IPS-18a (cell line): ENCODE measurements around the gene MAGEA9B.
"Not testable (repeated sequence)": the region's sequence is repeated elsewhere in the genome, so short reads cannot be mapped to it uniquely, and the experiment has no call there.

ENCODE experiments used
- H3K27ac ChIP-seq: one replicate; pipeline ENCODE4 v1.5.1; 2013; ENCODE audit warnings: low read length
- H3K27me3 ChIP-seq: one replicate; pipeline ENCODE4 v1.6.1; 2013; ENCODE audit warnings: mild to moderate bottlenecking, low read length; ENCODE audit not compliant: control insufficient read depth, insufficient read depth
- H3K36me3 ChIP-seq: one replicate; pipeline ENCODE4 v1.6.1; 2013; ENCODE audit warnings: low read depth, low read length; ENCODE audit not compliant: control insufficient read depth
- H3K4me1 ChIP-seq: one replicate; pipeline ENCODE4 v1.6.1; 2013; ENCODE audit warnings: low read depth, low read length; ENCODE audit not compliant: control insufficient read depth
- H3K4me3 ChIP-seq: one replicate; pipeline ENCODE4 v1.5.1; 2013; ENCODE audit warnings: low read length
- H3K9ac ChIP-seq: one replicate; pipeline ENCODE4 v1.6.1; 2013; ENCODE audit warnings: mild to moderate bottlenecking, low read length, moderate library complexity
- H3K9me3 ChIP-seq: one replicate; pipeline ENCODE4 v1.6.1; 2013; ENCODE audit warnings: low read depth, low read length; ENCODE audit not compliant: control insufficient read depth

The MAGEA9B gene

GRCh38 chrX:149610511-149610910 lies 23.3 kb upstream of the MAGEA9B start:
- H3K9me3 ChIP-seq, result peaks cover 11% of the 10 kb centered on the region
- H3K9ac ChIP-seq, result no peak overlapping the region
- H3K36me3 ChIP-seq, result no peaks in the 10 kb centered on the region
- no peak overlapping the region for H3K27ac ChIP-seq
- no peak overlapping the region for H3K4me3 ChIP-seq
- H3K4me1 ChIP-seq, result no peaks in the 10 kb centered on the region
- no peaks in the 10 kb centered on the region for H3K27me3 ChIP-seq

- Histone ChIP-seq H3K36me3 (no peaks in the 10 kb centered on the region), H3K4me1 (no peaks in the 10 kb centered on the region)
Observed at GRCh38 chrX:149607699-149608098, 20.4 kb upstream of the MAGEA9B start.

GRCh38 chrX:149605248-149605885 lies 18.1 kb upstream of the MAGEA9B start:
- H3K27me3 ChIP-seq, H3K36me3 ChIP-seq: not testable (repeated sequence)

More at GRCh38 chrX:149607699-149608098, 20.4 kb upstream of the MAGEA9B start:
- no peak overlapping the region for H3K27ac ChIP-seq
- H3K9me3 ChIP-seq, result peaks cover 4% of the 10 kb centered on the region
- no peak overlapping the region for H3K9ac ChIP-seq
- no peaks in the 10 kb centered on the region for H3K27me3 ChIP-seq
- H3K4me3 ChIP-seq, result no peak overlapping the region

GRCh38 chrX:149598603-149599002 lies 11.3 kb upstream of the MAGEA9B start:
- not testable (repeated sequence) for H3K36me3 ChIP-seq, H3K27me3 ChIP-seq, H3K9me3 ChIP-seq, H3K4me1 ChIP-seq, H3K27ac ChIP-seq, H3K4me3 ChIP-seq, H3K9ac ChIP-seq

More at GRCh38 chrX:149605248-149605885, 18.1 kb upstream of the MAGEA9B start:
- not testable (repeated sequence) for H3K9me3 ChIP-seq, H3K4me3 ChIP-seq, H3K27ac ChIP-seq, H3K4me1 ChIP-seq, H3K9ac ChIP-seq

- H3K4me3 ChIP-seq, H3K9ac ChIP-seq, H3K36me3 ChIP-seq, H3K4me1 ChIP-seq, H3K9me3 ChIP-seq, H3K27ac ChIP-seq, H3K27me3 ChIP-seq: not testable (repeated sequence)
Observed at GRCh38 chrX:149595943-149596342, 8.7 kb upstream of the MAGEA9B start.

GRCh38 chrX:149595214-149595613 lies 8.0 kb upstream of the MAGEA9B start, which contains the start of gene HSFX2:
HSFX2 (minus strand) TSS chrX:149595314; CDS start chrX:149594700, 614 bp downstream.
- H3K36me3 ChIP-seq, H3K4me3 ChIP-seq, H3K9ac ChIP-seq, H3K27ac ChIP-seq, H3K9me3 ChIP-seq, H3K27me3 ChIP-seq, H3K4me1 ChIP-seq: not testable (repeated sequence)

- not testable (repeated sequence) for H3K9ac ChIP-seq, H3K36me3 ChIP-seq, H3K9me3 ChIP-seq, H3K27ac ChIP-seq, H3K27me3 ChIP-seq, H3K4me1 ChIP-seq, H3K4me3 ChIP-seq
Observed at GRCh38 chrX:149590993-149591392, 3.7 kb upstream of the MAGEA9B start.

- H3K4me1 ChIP-seq, H3K36me3 ChIP-seq, H3K4me3 ChIP-seq, H3K27me3 ChIP-seq, H3K9me3 ChIP-seq, H3K27ac ChIP-seq, H3K9ac ChIP-seq: not testable (repeated sequence)
Observed at GRCh38 chrX:149585631-149586030, 1.6 kb downstream of the MAGEA9B start.

GRCh38 chrX:149573456-149573855 lies 13.8 kb downstream of the MAGEA9B start:
- not testable (repeated sequence) for H3K27me3 ChIP-seq, H3K4me1 ChIP-seq, H3K4me3 ChIP-seq, H3K27ac ChIP-seq, H3K9ac ChIP-seq, H3K36me3 ChIP-seq
- H3K9me3 ChIP-seq, result peaks cover 17% of the 10 kb centered on the region

- Histone ChIP-seq H3K9me3 (peaks cover 17% of the 10 kb centered on the region), H3K36me3 (no peaks in the 10 kb centered on the region), H3K4me1 (no peaks in the 10 kb centered on the region), H3K4me3 (no peak overlapping the region), H3K27ac (no peak overlapping the region), H3K27me3 (no peaks in the 10 kb centered on the region), H3K9ac (no peak overlapping the region)
Observed at GRCh38 chrX:149572743-149573142, 14.5 kb downstream of the MAGEA9B start.

- Histone ChIP-seq H3K36me3 (no peaks in the 10 kb centered on the region), H3K9ac (no peak overlapping the region), H3K27ac (no peak overlapping the region), H3K4me1 (no peaks in the 10 kb centered on the region), H3K4me3 (no peak overlapping the region), H3K27me3 (no peaks in the 10 kb centered on the region), H3K9me3 (peaks cover 23% of the 10 kb centered on the region)
Observed at GRCh38 chrX:149571770-149572169, 15.5 kb downstream of the MAGEA9B start.

GRCh38 chrX:149570668-149571067 lies 16.6 kb downstream of the MAGEA9B start:
- H3K27me3 ChIP-seq, result no peaks in the 10 kb centered on the region
- H3K27ac ChIP-seq, result no peak overlapping the region
- peaks cover 23% of the 10 kb centered on the region for H3K9me3 ChIP-seq
- no peak overlapping the region for H3K9ac ChIP-seq
- no peaks in the 10 kb centered on the region for H3K36me3 ChIP-seq
- H3K4me3 ChIP-seq, result no peak overlapping the region
- no peaks in the 10 kb centered on the region for H3K4me1 ChIP-seq
